Esophagus squamous epithelium (tissue), 5 donors: ENCODE results near the gene FAM163B. TPM values are rescaled to one million over a fixed set of nuclear protein-coding genes. Genes with fewer than 3 reads are reported as not detected.

Source experiments
- DNase-seq: peaks from one replicate; lab custom pipeline; 2025; lab: John Stamatoyannopoulos, UW
- H3K27ac ChIP-seq, 4 donors: fragments of 200-600 bp; sonication (generic); one replicate each; pipeline ENCODE4 v1.5.1; 2016 to 2019; ENCODE audit warnings: mild to moderate bottlenecking in 1 of 4
- H3K27me3 ChIP-seq, 4 donors: fragments of 200-600 bp; sonication (generic); 1 replicate in 3 of 4; 2 replicates in 1 of 4; pipeline versions ENCODE4 v1.5.1 to v1.6.0; 2017 to 2021; ENCODE audit warnings: antibody characterized with exemption in 1 of 4
- H3K36me3 ChIP-seq, 3 donors: fragments of 200-600 bp; sonication (generic); one replicate each; pipeline ENCODE4 v1.5.1; 2016 to 2019
- H3K4me1 ChIP-seq, 3 donors: fragments of 200-600 bp; sonication (generic); one replicate each; pipeline ENCODE4 v1.5.1; 2017 to 2019
- H3K4me3 ChIP-seq, 4 donors: fragments of 200-600 bp; sonication (generic); 1 replicate in 3 of 4; 2 replicates in 1 of 4; pipeline ENCODE4 v1.5.1; 2016 to 2019; ENCODE audit warnings: mild to moderate bottlenecking in 2 of 4, moderate library complexity in 1 of 4
- H3K9me3 ChIP-seq, 3 donors: fragments of 200-600 bp; sonication (generic); one replicate each; pipeline ENCODE4 v1.5.1; 2016 to 2019
- CTCF ChIP-seq, 6 experiments: fragments of 450-650 bp in 4 of 6; fragments of 200-600 bp in 2 of 6; sonication (generic) in 2 of 6; IDR thresholded peaks; one replicate each; pipeline ENCODE4 v1.5.1; 2016 to 2019; ENCODE audit warnings: antibody characterized with exemption in 6 of 6, mild to moderate bottlenecking in 4 of 6, moderate library complexity in 4 of 6
- POLR2A ChIP-seq, 4 donors: fragments of 450-650 bp; IDR thresholded peaks; one replicate each; pipeline ENCODE4 v1.6.1; 2017; ENCODE audit warnings: antibody characterized with exemption in 4 of 4, mild to moderate bottlenecking in 4 of 4, moderate library complexity in 3 of 4
- WGBS, 2 donors: methylation state at CpG; one replicate each; pipeline ENCODE4 v1.1.5; 2018; 5-methylcytosine and 5-hydroxymethylcytosine counted together
- intact Hi-C: fragments of 100-400 bp; cut with DNase I; formaldehyde crosslinking; loops from one replicate; pipeline ENCODE4 v1.15.0; 2022
- total RNA-seq, 4 donors: library from RNA; depleted of rRNA; stranded (reverse); fragments of >200 nt; gene quantifications; one replicate each; pipeline ENCODE4 v1.1.0, GENCODE V29; 2016
- donor health status: DM: yes; HTN: yes; CAD: no.

The FAM163B gene
- total RNA-seq, 4 donors from 2014 or later = not detected

GRCh38 chr9:133654736-133655657, 45.8 kb upstream of the FAM163B start:
- WGBS, 2 donors = 22 to 28% methylated on average over 4 to 16 of the region's 38 CpGs
- intact Hi-C loops = no loop called here

GRCh38 chr9:133653638-133654037, 44.4 kb upstream of the FAM163B start:
- Histone ChIP-seq H3K4me1 (peaks cover 6 to 15% (median 6%) of the 10 kb centered on the region in 3 donors), H3K27ac (no peak overlapping the region), H3K27me3 (peaks cover 0 to 94% (median 5%) of the 10 kb centered on the region in 4 donors), H3K36me3 (no peaks in the 10 kb centered on the region), H3K4me3 (no peak overlapping the region), H3K9me3 (no peaks in the 10 kb centered on the region)
- TF ChIP-seq CTCF (IDR thresholded peaks at IDR 0.05) = no peak
- no peak for TF ChIP-seq POLR2A (IDR thresholded peaks at IDR 0.05)
- intact Hi-C loops = no loop called here
- 58 to 66% methylated on average over 9 of the region's 9 CpGs for WGBS, 2 donors
- no peak for DNase-seq

More at GRCh38 chr9:133654736-133655657, 45.8 kb upstream of the FAM163B start:
- H3K36me3 ChIP-seq = no peaks in the 10 kb centered on the region
- H3K9me3 ChIP-seq = no peaks in the 10 kb centered on the region
- H3K4me3 ChIP-seq = no peak overlapping the region
- H3K4me1 ChIP-seq = peaks cover 11 to 24% (median 12%) of the 10 kb centered on the region in 3 donors
- peaks cover 0 to 97% (median 5%) of the 10 kb centered on the region in 4 donors for H3K27me3 ChIP-seq
- TF ChIP-seq CTCF (IDR thresholded peaks at IDR 0.05) = no peak
- no peak for TF ChIP-seq POLR2A (IDR thresholded peaks at IDR 0.05)
- H3K27ac ChIP-seq = no peak overlapping the region
- DNase-seq = no peak

- no peaks in the 10 kb centered on the region for H3K9me3 ChIP-seq
- no peak overlapping the region for H3K4me3 ChIP-seq
- no peak overlapping the region for H3K27ac ChIP-seq
- no peaks in the 10 kb centered on the region for H3K4me1 ChIP-seq
- 67 to 72% methylated on average over 6 of the region's 12 CpGs for WGBS, 2 donors
- DNase-seq = no peak
- no peaks in the 10 kb centered on the region for H3K36me3 ChIP-seq
- intact Hi-C loops = no loop called here
- H3K27me3 ChIP-seq = peaks cover 0 to 80% (median under 1%) of the 10 kb centered on the region in 4 donors
- TF ChIP-seq CTCF (IDR thresholded peaks at IDR 0.05) (no peak), POLR2A (IDR thresholded peaks at IDR 0.05) (no peak)
These were observed 40.8 kb upstream of the FAM163B start for GRCh38 chr9:133650026-133650425.

GRCh38 chr9:133649194-133649593, 40.0 kb upstream of the FAM163B start:
- TF ChIP-seq CTCF (IDR thresholded peaks at IDR 0.05) = no peak
- TF ChIP-seq POLR2A (IDR thresholded peaks at IDR 0.05) = no peak
- no peak for DNase-seq
- no peak overlapping the region for H3K4me3 ChIP-seq
- 69 to 79% methylated on average over 6 to 7 of the region's 7 CpGs for WGBS, 2 donors
- intact Hi-C loops = no loop called here
- no peaks in the 10 kb centered on the region for H3K9me3 ChIP-seq
- no peak overlapping the region for H3K27ac ChIP-seq
- H3K36me3 ChIP-seq = no peaks in the 10 kb centered on the region
- H3K4me1 ChIP-seq = no peaks in the 10 kb centered on the region
- H3K27me3 ChIP-seq = peaks cover 0 to 72% (median 0%) of the 10 kb centered on the region in 4 donors
